ENCODE measurements around the gene ATP2A1. TPM values are rescaled to one million over a fixed set of nuclear protein-coding genes. Genes with fewer than 3 reads are reported as not detected.
A peak's percentile ranks its signal among the peaks of the same experiment; 100 is the strongest.

Gene ATP2A1
- total and polyA plus RNA-seq, 2 of the 8 experiments (the other 6 are each of a cell fraction or from before 2014, with no cell fraction given), result 1.7 to 2.4 TPM

DNA sequence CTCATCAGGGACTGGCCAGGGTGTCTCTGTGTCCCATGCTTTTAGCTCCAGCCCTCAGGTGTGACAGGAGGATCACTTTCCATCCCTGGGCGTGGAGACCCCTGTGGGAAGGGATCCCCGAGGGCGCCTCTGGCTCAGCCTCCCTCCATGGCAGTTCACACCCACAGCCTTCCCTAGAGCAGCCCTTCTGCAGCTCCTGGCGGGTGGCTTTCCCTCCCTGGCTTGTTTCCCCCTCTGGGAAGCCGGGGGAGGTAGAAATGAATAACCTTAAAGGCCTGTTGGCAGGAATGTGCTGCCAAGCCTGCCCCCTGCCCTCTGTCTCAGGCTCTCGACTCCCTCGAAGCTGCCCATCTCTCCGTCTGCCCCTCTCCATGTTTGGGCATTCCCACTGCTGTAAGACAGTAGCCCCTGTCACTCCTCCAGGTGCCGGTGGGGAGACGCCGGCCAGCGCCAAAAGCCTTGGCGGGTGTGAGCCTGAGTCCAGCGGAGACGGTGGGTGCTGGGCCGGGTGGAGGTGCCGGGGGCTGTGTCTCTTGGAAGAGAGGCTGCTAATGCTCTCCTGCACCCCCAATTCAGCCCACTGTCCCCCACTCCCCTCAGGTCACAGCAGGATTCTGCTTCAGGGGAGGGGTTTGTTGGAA, 2.1 kb upstream of the ATP2A1 start:
- Histone ChIP-seq H2BK120ac (replicated peaks; ENCODE audit: low read depth, low read length) (no peak overlapping the region), H3K27me3 (replicated peaks in 1 of 4; ENCODE audit: control insufficient read depth in 3 of 4, extremely low read depth in 1 of 4, insufficient read depth in 3 of 4, low read length in 3 of 4) (peaks cover 0 to 5% (median 4%) of the 10 kb centered on the region in 4 experiments; a peak in 2 of 7 replicates), H2AK5ac (ENCODE audit: low read depth, low read length) (no peak overlapping the region), H3K36me3 (ENCODE audit: control insufficient read depth in 2 of 4, insufficient read depth in 4 of 4, low read length in 3 of 4) (peaks cover 0 to 3% (median under 1%) of the 10 kb centered on the region in 4 experiments; a peak in 5 of 8 replicates), H3K79me2 (ENCODE audit: control insufficient read depth in 1 of 2, insufficient read depth in 2 of 2, low read length in 2 of 2) (no peaks in the 10 kb centered on the region), H3K14ac (ENCODE audit: insufficient read length) (no peak overlapping the region), H3K4ac (replicated peaks; ENCODE audit: insufficient read length, low read depth, low read length) (no peak overlapping the region), H4K5ac (ENCODE audit: insufficient read length, low read depth, low read length) (no peak overlapping the region), H2BK20ac (ENCODE audit: low read length) (no peak overlapping the region), H3K23ac (ENCODE audit: insufficient read length) (no peak overlapping the region), H3K9ac (replicated peaks in 1 of 4; ENCODE audit: extremely low read depth in 1 of 4, low read depth in 3 of 4, low read length in 3 of 4) (no peak overlapping the region), H4K20me1 (replicated peaks in 1 of 2; ENCODE audit: control insufficient read depth in 1 of 2, insufficient read depth in 2 of 2, low read length in 2 of 2) (peaks cover 2 to 17% of the 10 kb centered on the region in 2 experiments), H3K79me1 (ENCODE audit: low read depth, low read length) (no peaks in the 10 kb centered on the region; the same call in none of the 2 replicates), H2BK15ac (ENCODE audit: low read length) (no peak overlapping the region), H2BK12ac (ENCODE audit: low read depth, low read length) (no peak overlapping the region), H3K9me3 (ENCODE audit: insufficient read depth in 2 of 2, low read depth in 1 of 2, low read length in 1 of 2) (no peaks in the 10 kb centered on the region), H4K91ac (replicated peaks; ENCODE audit: insufficient read length, low read length) (no peak overlapping the region), H3K18ac (ENCODE audit: extremely low read depth, low read length) (no peak overlapping the region), H3K4me2 (ENCODE audit: insufficient read depth in 1 of 2, low read depth in 2 of 2, low read length in 2 of 2) (no peak overlapping the region), H2AFZ (ENCODE audit: low read length) (no peak overlapping the region), H3K4me3 (ENCODE audit: extremely low read depth in 1 of 4, insufficient read depth in 2 of 4, low read depth in 3 of 4, low read length in 4 of 4) (no peak overlapping the region), H4K8ac (ENCODE audit: extremely low read depth, insufficient read depth, low read length) (no peak overlapping the region), H3K56ac (replicated peaks; ENCODE audit: insufficient read length, low read depth, low read length) (no peak overlapping the region), H2BK5ac (ENCODE audit: low read depth, low read length) (peak overlapping the region; percentile 66; the same call in 1 of the 2 replicates), H3K4me1 (replicated peaks in 1 of 4; ENCODE audit: control insufficient read depth in 3 of 4, insufficient read depth in 4 of 4, low read length in 3 of 4) (peaks cover 0 to 27% (median 17%) of the 10 kb centered on the region in 4 experiments; a peak in 6 of 7 replicates), H3K27ac (ENCODE audit: low read depth, low read length) (no peak overlapping the region; the same call in 1 of the 2 replicates), H3K23me2 (ENCODE audit: low read depth, low read length) (peaks cover 13% of the 10 kb centered on the region)
- ChIA-PET POLR2A (ENCODE audit: partially characterized antibody) (interaction anchor here (0.9 to 13.3 kb wide), 11 partner anchors 13 to 75 kb away, joined by 3 to 164 read pairs (median 3); partner anchors contain the start of genes SH2B1 and TUFM), CTCF (ENCODE audit: partially characterized antibody) (interaction anchor here (1.2 to 5.1 kb wide), 6 partner anchors 11 to 73 kb away, joined by 3 to 42 read pairs (median 14); partner anchors contain the start of genes NFATC2IP and SH2B1)
- no peak for FAIRE-seq
- whole genome bisulfite sequencing, 2 experiments (ENCODE audit: extremely low coverage in 1 of 2, insufficient coverage in 1 of 2, insufficient read length in 1 of 2, insufficient replicate concordance in 2 of 2, low coverage in 1 of 2, low lambda C conversion rate in 2 of 2, missing lambda C conversion rate in 1 of 2), result 82% methylated on average over 8 of the region's 17 CpGs; no CpG with 5 or more reads in 1 of the 2 experiments
- DNase-seq (ENCODE audit: low read depth in 1 of 2, low spot score in 2 of 2), result no peak
- TF ChIP-seq BCL11A (IDR thresholded peaks at IDR 0.05; ENCODE audit: low read depth in 2 of 2, low read length in 2 of 2) (no peak), SP1 (IDR thresholded peaks at IDR 0.05; ENCODE audit: low read depth, low read length) (no peak), RNF2 (IDR thresholded peaks at IDR 0.05; ENCODE audit: borderline replicate concordance, low read depth, low read length, missing control alignments, poor library complexity, severe bottlenecking) (no peak), KDM5A (IDR thresholded peaks at IDR 0.05; ENCODE audit: low read length) (no peak), CBX5 (IDR thresholded peaks at IDR 0.05; ENCODE audit: low read depth, low read length) (no peak), JUND (IDR thresholded peaks at IDR 0.05; ENCODE audit: low read length) (no peak), CHD1 (IDR thresholded peaks at IDR 0.05; ENCODE audit: low read depth, low read length) (no peak), NANOG (IDR thresholded peaks at IDR 0.05; ENCODE audit: insufficient read depth, low read depth, low read length, poor library complexity, severe bottlenecking) (no peak), POU5F1 (IDR thresholded peaks at IDR 0.05; ENCODE audit: low read depth, low read length) (no peak), EGR1 (IDR thresholded peaks at IDR 0.05; ENCODE audit: borderline replicate concordance, low read depth, low read length) (no peak)

All from H1 (cell line).